H1 (cell line): ENCODE results near the gene ARRB1. TPM values are rescaled to one million over a fixed set of nuclear protein-coding genes. Genes with fewer than 3 reads are reported as not detected.

Source experiments
- CTCF ChIA-PET: fragments of 300-600 bp; sonication (Branson Sonifier 250); formaldehyde crosslinking; loops from one replicate; lab custom pipeline; 2021; ENCODE audit not compliant: partially characterized antibody; lab: Charles Lee
- POLR2A ChIA-PET: fragments of 300-600 bp; sonication (Branson Sonifier 250); formaldehyde crosslinking; loops from one replicate; lab custom pipeline; 2021; ENCODE audit warnings: inconsistent platforms; ENCODE audit not compliant: partially characterized antibody; lab: Charles Lee
- DNase-seq, 2 experiments: peaks; one replicate each; pipeline versions ENCODE4 v3.0.0 to v3.0.0-alpha.2; 2010 to 2022; ENCODE audit warnings: low spot score in 2 of 2, low read depth in 1 of 2, mixed read lengths in 1 of 2
- FAIRE-seq: peaks from 2 replicates; lab custom pipeline; 2011; peaks lifted over from hg19 to GRCh38; lab: Jason Lieb, UNC
- H2AFZ ChIP-seq: 2 replicates; pipeline ENCODE4 v1.8.1; 2012; ENCODE audit warnings: low read length, inconsistent platforms
- H2AK5ac ChIP-seq: 2 replicates; pipeline ENCODE4 v1.6.1; 2013; ENCODE audit warnings: low read depth, low read length
- H2BK120ac ChIP-seq: replicated peaks from 2 replicates; pipeline ENCODE3; 2013; ENCODE audit warnings: low read depth, low read length, inconsistent platforms
- H2BK12ac ChIP-seq: 2 replicates; pipeline ENCODE4 v1.6.1; 2013; ENCODE audit warnings: low read depth, low read length
- H2BK15ac ChIP-seq: 2 replicates; pipeline ENCODE4 v1.6.1; 2013; ENCODE audit warnings: low read length
- H2BK20ac ChIP-seq: 2 replicates; pipeline ENCODE4 v1.6.1; 2013; ENCODE audit warnings: low read length
- H2BK5ac ChIP-seq: 2 replicates; pipeline ENCODE4 v1.6.1; 2013; ENCODE audit warnings: low read depth, low read length
- H3K14ac ChIP-seq: 2 replicates; pipeline ENCODE4 v1.6.1; 2013; ENCODE audit warnings: inconsistent platforms; ENCODE audit not compliant: insufficient read length
- H3K18ac ChIP-seq: 2 replicates; pipeline ENCODE4 v1.6.1; 2013; ENCODE audit warnings: low read length; ENCODE audit errors: extremely low read depth
- H3K23ac ChIP-seq: 2 replicates; pipeline ENCODE4 v1.6.1; 2013; ENCODE audit warnings: inconsistent platforms; ENCODE audit not compliant: insufficient read length
- H3K23me2 ChIP-seq: 2 replicates; pipeline ENCODE4 v1.6.1; 2013; ENCODE audit warnings: low read depth, low read length
- H3K27ac ChIP-seq: 2 replicates; pipeline ENCODE4 v1.6.1; 2011; ENCODE audit warnings: low read depth, low read length, inconsistent platforms
- H3K27me3 ChIP-seq, 4 experiments: replicated peaks in 1 of 4; 1 replicate in 1 of 4; 2 replicates in 3 of 4; pipeline versions ENCODE4 v1.6.1 to v1.8.1; 2011 to 2013; ENCODE audit warnings: low read length in 3 of 4, mild to moderate bottlenecking in 3 of 4, inconsistent platforms in 2 of 4, mixed read lengths in 2 of 4, moderate library complexity in 1 of 4; ENCODE audit not compliant: control insufficient read depth in 3 of 4, insufficient read depth in 3 of 4; ENCODE audit errors: extremely low read depth in 1 of 4
- H3K36me3 ChIP-seq, 4 experiments: 2 replicates each; pipeline versions ENCODE4 v1.6.1 to v1.8.1; 2011 to 2013; ENCODE audit warnings: mild to moderate bottlenecking in 4 of 4, low read length in 3 of 4, moderate library complexity in 2 of 4, control low read depth in 1 of 4, inconsistent platforms in 1 of 4; ENCODE audit not compliant: insufficient read depth in 4 of 4, control insufficient read depth in 2 of 4
- H3K4ac ChIP-seq: replicated peaks from 2 replicates; pipeline ENCODE3; 2013; ENCODE audit warnings: low read length, low read depth, mixed read lengths, inconsistent platforms; ENCODE audit not compliant: insufficient read length
- H3K4me1 ChIP-seq, 4 experiments: replicated peaks in 1 of 4; 1 replicate in 1 of 4; 2 replicates in 3 of 4; pipeline versions ENCODE4 v1.6.1 to v1.8.1; 2011 to 2013; ENCODE audit warnings: low read length in 3 of 4, inconsistent platforms in 2 of 4, mixed read lengths in 1 of 4; ENCODE audit not compliant: insufficient read depth in 4 of 4, control insufficient read depth in 3 of 4
- H3K4me2 ChIP-seq, 2 experiments: 2 replicates each; pipeline versions ENCODE4 v1.6.1 to v1.8.1; 2011 to 2013; ENCODE audit warnings: low read depth in 2 of 2, low read length in 2 of 2, control low read depth in 1 of 2, inconsistent platforms in 1 of 2, mild to moderate bottlenecking in 1 of 2; ENCODE audit not compliant: insufficient read depth in 1 of 2
- H3K4me3 ChIP-seq, 4 experiments: fragments of 200-600, 300-600 bp in 1 of 4; sonication (generic), shearing (Covaris generic), sonication (Bioruptor Twin) in 1 of 4; 2 replicates each; pipeline versions ENCODE4 v1.5.1 to v1.8.1; 2011 to 2016; ENCODE audit warnings: low read length in 4 of 4, low read depth in 3 of 4, control low read depth in 2 of 4, inconsistent platforms in 2 of 4, mild to moderate bottlenecking in 2 of 4, mixed read lengths in 1 of 4, moderate library complexity in 1 of 4; ENCODE audit not compliant: insufficient read depth in 2 of 4; ENCODE audit errors: extremely low read depth in 1 of 4
- H3K56ac ChIP-seq: replicated peaks from 2 replicates; pipeline ENCODE3; 2013; ENCODE audit warnings: low read depth, mild to moderate bottlenecking, mixed read lengths, low read length, inconsistent platforms; ENCODE audit not compliant: insufficient read length
- H3K79me1 ChIP-seq: 2 replicates; pipeline ENCODE4 v1.6.1; 2013; ENCODE audit warnings: low read depth, low read length, control low read depth
- H3K79me2 ChIP-seq, 2 experiments: 2 replicates each; pipeline versions ENCODE4 v1.6.1 to v1.8.1; 2012 to 2013; ENCODE audit warnings: low read length in 2 of 2, mild to moderate bottlenecking in 2 of 2, inconsistent platforms in 1 of 2; ENCODE audit not compliant: insufficient read depth in 2 of 2, control insufficient read depth in 1 of 2
- H3K9ac ChIP-seq, 4 experiments: replicated peaks in 1 of 4; 1 replicate in 1 of 4; 2 replicates in 3 of 4; pipeline versions ENCODE4 v1.6.1 to v1.8.1; 2011 to 2013; ENCODE audit warnings: low read depth in 3 of 4, low read length in 3 of 4, control low read depth in 2 of 4, mild to moderate bottlenecking in 2 of 4, moderate library complexity in 2 of 4, inconsistent platforms in 1 of 4; ENCODE audit errors: extremely low read depth in 1 of 4
- H3K9me3 ChIP-seq, 2 experiments: 2 replicates each; pipeline versions ENCODE4 v1.6.1 to v1.8.1; 2012 to 2013; ENCODE audit warnings: mild to moderate bottlenecking in 2 of 2, moderate library complexity in 2 of 2, control low read depth in 1 of 2, inconsistent platforms in 1 of 2, low read depth in 1 of 2, low read length in 1 of 2, mixed read lengths in 1 of 2; ENCODE audit not compliant: insufficient read depth in 2 of 2
- H4K20me1 ChIP-seq, 2 experiments: replicated peaks in 1 of 2; 2 replicates each; pipeline versions ENCODE3 to v1.8.1; 2011 to 2013; ENCODE audit warnings: inconsistent platforms in 2 of 2, low read length in 2 of 2, mild to moderate bottlenecking in 1 of 2; ENCODE audit not compliant: insufficient read depth in 2 of 2, control insufficient read depth in 1 of 2
- H4K5ac ChIP-seq: 2 replicates; pipeline ENCODE4 v1.6.1; 2013; ENCODE audit warnings: low read length, low read depth, mixed read lengths, inconsistent platforms; ENCODE audit not compliant: insufficient read length
- H4K8ac ChIP-seq: 2 replicates; pipeline ENCODE4 v1.8.0; 2013; ENCODE audit warnings: mild to moderate bottlenecking, moderate library complexity, low read length, inconsistent platforms; ENCODE audit not compliant: insufficient read depth; ENCODE audit errors: extremely low read depth
- H4K91ac ChIP-seq: replicated peaks from 2 replicates; pipeline ENCODE3; 2013; ENCODE audit warnings: low read length, mixed read lengths, inconsistent platforms; ENCODE audit not compliant: insufficient read length
- BRCA1 ChIP-seq: IDR thresholded peaks from 2 replicates; pipeline ENCODE4 v1.6.1; 2012; ENCODE audit warnings: low read depth, low read length, improper control_type of control experiment
- CREB1 ChIP-seq: IDR thresholded peaks from 2 replicates; pipeline ENCODE4 v1.6.1; 2012; ENCODE audit warnings: inconsistent platforms
- EP300 ChIP-seq, 2 experiments: IDR thresholded peaks; 1 replicate in 1 of 2; 2 replicates in 1 of 2; pipeline ENCODE4 v1.6.1; 2011 to 2012; ENCODE audit warnings: low read depth in 2 of 2, low read length in 2 of 2, mild to moderate bottlenecking in 2 of 2, borderline replicate concordance in 1 of 2, inconsistent platforms in 1 of 2, moderate library complexity in 1 of 2
- GTF2F1 ChIP-seq: IDR thresholded peaks from 2 replicates; pipeline ENCODE4 v1.6.1; 2012; ENCODE audit warnings: low read depth, low read length, improper control_type of control experiment, borderline replicate concordance
- ZNF274 ChIP-seq: IDR thresholded peaks from 2 replicates; pipeline ENCODE4 v1.7.0; 2012; ENCODE audit warnings: low read length, borderline replicate concordance; ENCODE audit errors: extremely low read depth
- WGBS, 2 experiments: shearing (Covaris generic) in 1 of 2; methylation state at CpG; one replicate each; pipeline versions ENCODE4 v1.1.6 to v1.1.7; 2013 to 2015; ENCODE audit warnings: low lambda C conversion rate in 2 of 2, mixed read lengths in 2 of 2, inconsistent platforms in 1 of 2, low coverage in 1 of 2, missing lambda C conversion rate in 1 of 2; ENCODE audit not compliant: insufficient replicate concordance in 2 of 2, insufficient coverage in 1 of 2, insufficient read length in 1 of 2; ENCODE audit errors: extremely low coverage in 1 of 2, missing lambda C conversion rate in 1 of 2; 5-methylcytosine and 5-hydroxymethylcytosine counted together
- polyA plus RNA-seq, 7 experiments: library from polyadenylated mRNA; depleted of rRNA in 3 of 7; stranded (reverse) in 5 of 7; unstranded in 2 of 7; fragments of >200 nt in 5 of 7; fragments of 200-250 nt in 2 of 7; gene quantifications; 1 replicate in 5 of 7; 2 replicates in 1 of 7; 4 replicates in 1 of 7; pipeline versions ENCODE4 v1.2.1 to v1.2.3, GENCODE V29; 2011 to 2013; ENCODE audit warnings: missing spikeins in 2 of 7, mixed read lengths in 2 of 7
- total RNA-seq: library from RNA; stranded (reverse); fragmentation: NEBNext Ultra II Directional; extraction: Animal tissue kit (Norgen Biotek cat#: 25700); gene quantifications from 2 replicates; pipeline ENCODE4 v1.2.1, GENCODE V29; 2021
- TF ChIP-seq, protein P1 (sequence below): IDR thresholded peaks from 2 replicates; pipeline ENCODE4 v1.6.1; 2012; ENCODE audit warnings: low read length, inconsistent platforms

ARRB1 gene
- total and polyA plus RNA-seq, 2 of the 8 experiments (the other 6 are each of a cell fraction or from before 2014, with no cell fraction given), result 9.4 to 31.8 TPM

DNA sequence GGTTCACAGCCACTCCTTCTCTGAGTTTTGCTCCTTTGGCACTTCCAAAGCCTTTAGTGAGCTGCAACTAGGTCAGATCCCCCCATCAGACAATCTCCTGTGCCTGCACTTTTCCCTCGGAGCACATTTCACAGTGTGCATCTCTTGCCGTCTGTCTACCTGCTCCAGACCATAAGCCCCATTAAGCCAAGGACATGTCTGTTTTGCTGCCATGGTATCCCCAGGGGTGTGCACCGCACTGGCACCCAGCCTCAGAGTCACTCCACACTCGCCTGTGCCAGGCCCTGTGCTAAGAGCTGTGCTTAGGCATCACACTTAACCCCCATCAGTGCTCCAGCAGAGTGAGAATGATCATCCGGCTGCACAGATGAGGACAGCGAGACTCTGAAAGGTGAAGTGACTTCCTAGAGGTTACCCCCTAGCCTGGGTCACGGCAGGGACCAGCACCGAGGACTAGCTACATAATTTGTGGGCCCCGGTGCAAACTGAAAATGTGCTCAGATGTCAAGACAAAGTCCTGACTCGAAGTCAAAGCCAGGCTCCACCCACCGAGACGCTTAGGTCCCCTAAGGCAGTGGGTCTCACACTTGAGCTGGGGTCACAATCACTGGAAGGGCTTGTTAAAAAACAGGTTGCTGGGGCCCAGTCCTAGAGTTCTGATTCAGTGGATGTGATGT lies 33.9 kb downstream of the ARRB1 start:
- no peak for TF ChIP-seq CREB1
- no peak for TF ChIP-seq EP300 (IDR thresholded peaks at IDR 0.05; ENCODE audit: borderline replicate concordance in 1 of 2, low read depth in 2 of 2, low read length in 2 of 2)
- TF ChIP-seq ZNF274, result no peak
- TF ChIP-seq, protein P1, sequence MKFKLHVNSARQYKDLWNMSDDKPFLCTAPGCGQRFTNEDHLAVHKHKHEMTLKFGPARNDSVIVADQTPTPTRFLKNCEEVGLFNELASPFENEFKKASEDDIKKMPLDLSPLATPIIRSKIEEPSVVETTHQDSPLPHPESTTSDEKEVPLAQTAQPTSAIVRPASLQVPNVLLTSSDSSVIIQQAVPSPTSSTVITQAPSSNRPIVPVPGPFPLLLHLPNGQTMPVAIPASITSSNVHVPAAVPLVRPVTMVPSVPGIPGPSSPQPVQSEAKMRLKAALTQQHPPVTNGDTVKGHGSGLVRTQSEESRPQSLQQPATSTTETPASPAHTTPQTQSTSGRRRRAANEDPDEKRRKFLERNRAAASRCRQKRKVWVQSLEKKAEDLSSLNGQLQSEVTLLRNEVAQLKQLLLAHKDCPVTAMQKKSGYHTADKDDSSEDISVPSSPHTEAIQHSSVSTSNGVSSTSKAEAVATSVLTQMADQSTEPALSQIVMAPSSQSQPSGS, result no peak
- no peak for TF ChIP-seq GTF2F1
- TF ChIP-seq BRCA1, result no peak
- TF ChIP-seq, all 59 proteins: peak for 0
- H3K18ac ChIP-seq, result no peak overlapping the region
- no peak overlapping the region; the same call in 1 of the 2 replicates for H4K8ac ChIP-seq
- H3K4me2 ChIP-seq, result no peak overlapping the region
- H3K79me2 ChIP-seq, result no peaks in the 10 kb centered on the region
- ChIA-PET POLR2A (interaction anchor here (1.1 to 1.3 kb wide), 2 partner anchors 15 to 83 kb away, joined by 3 to 7 read pairs; no protein-coding TSS in a partner anchor), CTCF (interaction anchor here (0.5 to 2.1 kb wide), 8 partner anchors 9 to 129 kb away, joined by 3 to 7 read pairs (median 4); no protein-coding TSS in a partner anchor)
- H3K4me1 ChIP-seq, result peaks cover 0 to 5% (median 0%) of the 10 kb centered on the region in 4 experiments; a peak in 3 of 7 replicates
- no peak overlapping the region for H3K27ac ChIP-seq
- no peak overlapping the region for H3K23ac ChIP-seq
- no peak overlapping the region for H3K14ac ChIP-seq
- no peak overlapping the region for H2BK5ac ChIP-seq
- H3K4me3 ChIP-seq, result no peak overlapping the region
- H2BK12ac ChIP-seq, result no peak overlapping the region
- no peaks in the 10 kb centered on the region for H3K23me2 ChIP-seq
- H3K9me3 ChIP-seq, result no peaks in the 10 kb centered on the region
- H4K91ac ChIP-seq, result no peak overlapping the region
- no peak overlapping the region for H2BK20ac ChIP-seq
- DNase-seq, result no peak
- 79% methylated on average over 12 of the region's 12 CpGs; no CpG with 5 or more reads in 1 of the 2 experiments for WGBS, 2 experiments
- H4K20me1 ChIP-seq, result peaks cover 0 to 2% of the 10 kb centered on the region in 2 experiments
- no peak overlapping the region for H3K4ac ChIP-seq
- no peak overlapping the region for H2AFZ ChIP-seq
- no peak overlapping the region for H2AK5ac ChIP-seq
- no peak overlapping the region for H3K56ac ChIP-seq
- no peaks in the 10 kb centered on the region for H3K27me3 ChIP-seq
- H2BK15ac ChIP-seq, result 0 out of 2 replicates have a peak overlapping the region, but pooled peaks have one; percentile 13
- H3K36me3 ChIP-seq, result no peaks in the 10 kb centered on the region
- no peak for FAIRE-seq
- no peak overlapping the region for H3K9ac ChIP-seq
- peaks cover 4% of the 10 kb centered on the region; the same call in 1 of the 2 replicates for H3K79me1 ChIP-seq
- no peak overlapping the region for H2BK120ac ChIP-seq
- H4K5ac ChIP-seq, result no peak overlapping the region
